Nephron (organoid): ENCODE measurements around the gene CYP11A1.
A peak's percentile ranks its signal among the peaks of the same experiment; 100 is the strongest.

Experiments used
- H3K27ac Mint-ChIP-seq, 3 experiments: 2 replicates each; pipeline ENCODE4 v1.8.0; 2020; ENCODE audit warnings: mixed read lengths in 3 of 3, mild to moderate bottlenecking in 2 of 3, moderate library complexity in 1 of 3
- H3K27me3 Mint-ChIP-seq: 2 replicates; pipeline ENCODE4 v1.8.0; 2021; ENCODE audit warnings: low read depth, mild to moderate bottlenecking, moderate library complexity, mixed read lengths
- H3K36me3 Mint-ChIP-seq: 2 replicates; pipeline ENCODE4 v1.8.0; 2020; ENCODE audit warnings: low read depth, mixed read lengths
- H3K4me1 Mint-ChIP-seq: 2 replicates; pipeline ENCODE4 v1.8.0; 2020; ENCODE audit warnings: mixed read lengths
- H3K4me3 Mint-ChIP-seq, 3 experiments: 2 replicates each; pipeline ENCODE4 v1.8.0; 2020; ENCODE audit warnings: mild to moderate bottlenecking in 3 of 3, mixed read lengths in 3 of 3, moderate library complexity in 2 of 3
- H3K9me3 Mint-ChIP-seq: 2 replicates; pipeline ENCODE4 v1.8.0; 2020; ENCODE audit warnings: mixed read lengths
- CTCF ChIP-seq, 3 experiments: fragments of 200-600 bp; sonication (generic); IDR thresholded peaks; one replicate each; pipeline ENCODE4 v1.5.0; 2021; ENCODE audit warnings: antibody characterized with exemption in 3 of 3; ENCODE audit not compliant: unreplicated experiment in 3 of 3

CYP11A1 gene

GRCh38 chr15:74413350-74414080, 46.1 kb upstream of the CYP11A1 start:
- Mint-ChIP-seq H3K27me3 (peaks cover 3% of the 10 kb centered on the region), H3K27ac (peak overlapping the region; percentile 6 to 46 (median 19)), H3K4me3 (no peak overlapping the region), H3K4me1 (peaks cover 24% of the 10 kb centered on the region), H3K9me3 (no peaks in the 10 kb centered on the region), H3K36me3 (peaks cover 14% of the 10 kb centered on the region)
- TF ChIP-seq CTCF (IDR thresholded peaks at IDR 0.05; ENCODE audit: unreplicated experiment in 3 of 3): no peak

DNA sequence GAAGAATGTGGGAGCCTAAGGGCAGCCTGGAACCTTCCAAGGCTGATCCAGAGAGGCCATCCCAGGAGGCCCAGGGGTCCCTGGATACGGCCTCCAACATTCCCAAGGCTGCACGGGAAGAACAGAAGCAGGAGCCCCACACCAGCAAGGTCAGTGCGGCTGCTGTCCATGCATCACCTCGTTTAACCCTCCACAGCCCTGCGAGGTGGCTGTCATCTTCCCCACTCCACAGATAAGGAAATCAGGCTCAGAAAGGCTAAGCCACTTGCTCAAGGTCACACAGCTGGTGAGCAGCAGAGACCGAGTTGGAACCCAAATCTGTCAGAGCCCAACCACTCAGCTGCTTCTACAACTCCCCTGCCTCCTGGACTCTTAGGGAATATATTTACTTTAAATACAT, 44.7 kb upstream of the CYP11A1 start:
- H3K9me3 Mint-ChIP-seq: no peaks in the 10 kb centered on the region
- peak overlapping the region in 1 of 3 experiments; percentile 46 for H3K27ac Mint-ChIP-seq
- H3K27me3 Mint-ChIP-seq: peaks cover 3% of the 10 kb centered on the region
- H3K4me3 Mint-ChIP-seq: no peak overlapping the region
- no peak for TF ChIP-seq CTCF (IDR thresholded peaks at IDR 0.05; ENCODE audit: unreplicated experiment in 3 of 3)
- H3K4me1 Mint-ChIP-seq: peaks cover 33% of the 10 kb centered on the region
- peaks cover 14% of the 10 kb centered on the region for H3K36me3 Mint-ChIP-seq

DNA sequence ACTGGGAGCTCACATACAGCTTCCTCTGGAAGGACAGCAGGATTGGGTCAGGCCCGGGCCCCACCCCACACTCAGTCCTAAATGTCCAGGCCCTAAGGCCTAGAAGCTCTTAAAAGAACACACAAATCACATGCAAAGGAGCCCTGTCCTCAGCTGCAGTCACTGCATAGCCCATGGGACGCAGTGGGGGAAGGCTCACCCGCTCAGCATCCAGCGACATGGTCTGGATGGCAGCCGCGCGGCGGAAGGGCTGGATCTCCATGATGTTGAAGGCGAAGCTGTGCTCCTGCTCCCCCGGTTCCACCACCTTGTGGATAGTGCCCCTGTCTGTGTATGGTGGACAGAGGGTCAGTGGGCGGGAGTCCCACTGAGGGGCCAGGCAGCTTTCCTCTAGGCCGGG, 44.2 kb upstream of the CYP11A1 start:
- Mint-ChIP-seq H3K4me3 (no peak overlapping the region), H3K27me3 (peaks cover 3% of the 10 kb centered on the region), H3K36me3 (peaks cover 14% of the 10 kb centered on the region)

DNA sequence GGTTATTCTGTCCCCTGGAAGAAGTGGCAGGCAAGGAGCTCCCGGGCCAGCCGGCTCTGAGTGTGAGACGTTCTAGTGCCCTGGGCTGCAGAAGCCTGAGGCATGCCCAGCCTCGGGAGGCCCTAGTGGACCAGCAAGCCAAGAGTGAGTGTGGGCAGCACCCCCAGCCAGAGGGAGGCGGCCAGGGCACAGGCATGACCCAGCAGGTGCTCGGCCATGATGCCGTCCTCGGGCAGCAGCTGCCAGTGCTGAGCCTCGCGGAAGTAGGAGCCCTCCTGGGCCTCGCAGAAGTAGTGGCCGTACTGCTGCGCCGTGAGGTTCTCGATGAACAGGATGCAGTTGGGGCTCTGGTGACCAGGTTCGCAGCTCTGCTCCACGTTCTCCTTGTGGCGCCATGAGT, 43.1 kb upstream of the CYP11A1 start:
- Mint-ChIP-seq H3K27me3 (peaks cover 1% of the 10 kb centered on the region), H3K27ac (no peak overlapping the region), H3K4me3 (no peak overlapping the region), H3K36me3 (peaks cover 9% of the 10 kb centered on the region), H3K4me1 (peaks cover 38% of the 10 kb centered on the region), H3K9me3 (no peaks in the 10 kb centered on the region)
- no peak for TF ChIP-seq CTCF (IDR thresholded peaks at IDR 0.05; ENCODE audit: unreplicated experiment in 3 of 3)

More for the DNA sequence above, 44.2 kb upstream of the CYP11A1 start:
- Mint-ChIP-seq H3K27ac (peak overlapping the region in 1 of 3 experiments; percentile 33), H3K4me1 (peaks cover 34% of the 10 kb centered on the region), H3K9me3 (no peaks in the 10 kb centered on the region)
- TF ChIP-seq CTCF (IDR thresholded peaks at IDR 0.05; ENCODE audit: unreplicated experiment in 3 of 3): no peak

- Mint-ChIP-seq H3K27ac (peak overlapping the region in 1 of 3 experiments; percentile 94), H3K36me3 (peaks cover 3% of the 10 kb centered on the region), H3K9me3 (no peaks in the 10 kb centered on the region), H3K4me3 (no peak overlapping the region), H3K27me3 (peaks cover 4% of the 10 kb centered on the region), H3K4me1 (peaks cover 44% of the 10 kb centered on the region)
- no peak for TF ChIP-seq CTCF (IDR thresholded peaks at IDR 0.05; ENCODE audit: unreplicated experiment in 3 of 3)
These were observed 41.8 kb upstream of the CYP11A1 start for GRCh38 chr15:74409225-74409624.

DNA sequence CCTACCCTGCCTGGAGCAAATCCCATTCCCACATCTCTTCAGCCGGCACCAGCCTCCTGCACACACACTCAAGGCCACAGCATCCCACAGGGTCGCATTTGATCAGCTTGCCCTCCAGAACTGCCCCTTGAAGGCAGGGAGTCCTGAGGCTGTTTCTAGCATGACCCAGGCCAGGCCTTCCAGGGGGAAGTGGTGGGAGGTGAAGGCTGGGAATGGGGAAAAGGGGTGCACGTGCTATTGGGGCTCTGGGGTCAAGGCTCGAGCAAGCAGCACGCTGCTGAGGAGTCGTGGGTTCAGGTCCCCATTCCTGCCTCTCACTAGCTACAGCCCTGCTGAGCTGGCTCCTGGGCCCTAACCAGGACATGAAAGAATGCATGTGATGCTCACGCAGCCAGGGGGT, 41.4 kb upstream of the CYP11A1 start:
- Mint-ChIP-seq H3K9me3 (no peaks in the 10 kb centered on the region), H3K4me1 (peaks cover 49% of the 10 kb centered on the region), H3K27me3 (peaks cover 4% of the 10 kb centered on the region), H3K27ac (peak overlapping the region; percentile 79 to 94 (median 91)), H3K36me3 (no peaks in the 10 kb centered on the region), H3K4me3 (no peak overlapping the region)
- TF ChIP-seq CTCF (IDR thresholded peaks at IDR 0.05; ENCODE audit: unreplicated experiment in 3 of 3): no peak
